GM21825 (cell line): ENCODE measurements around the gene GPAM.
A peak's percentile ranks its signal among the peaks of the same experiment; 100 is the strongest.
"Not testable (repeated sequence)": the region's sequence is repeated elsewhere in the genome, so short reads cannot be mapped to it uniquely, and the experiment has no call there.

Experiments used
- ATAC-seq: cut with Tn5 transposase; IDR thresholded peaks from one replicate; pipeline ENCODE4 v1.9.1; 2021; ENCODE audit warnings: mild to moderate bottlenecking, moderate library complexity; ENCODE audit not compliant: unreplicated experiment

The GPAM gene

GRCh38 chr10:112216151-112216550, 32.6 kb upstream of the GPAM start:
- ATAC-seq, result no peak

- peak; percentile 45 for ATAC-seq
Observed at GRCh38 chr10:112215342-112215774, 31.8 kb upstream of the GPAM start.

GRCh38 chr10:112214298-112214926, 30.8 kb upstream of the GPAM start:
- ATAC-seq, result no peak

- ATAC-seq, result no peak
Observed at GRCh38 chr10:112213836-112214235, 30.3 kb upstream of the GPAM start.

GRCh38 chr10:112213098-112213823, 29.7 kb upstream of the GPAM start:
- ATAC-seq, result no peak

GRCh38 chr10:112210666-112211065, 27.1 kb upstream of the GPAM start:
- no peak for ATAC-seq

- ATAC-seq, result no peak
Observed at GRCh38 chr10:112209684-112210131, 26.1 kb upstream of the GPAM start.

GRCh38 chr10:112208997-112209396, 25.4 kb upstream of the GPAM start:
- ATAC-seq, result no peak

GRCh38 chr10:112208292-112208691, 24.7 kb upstream of the GPAM start:
- no peak for ATAC-seq

- ATAC-seq, result peak; percentile 63
Observed at GRCh38 chr10:112203328-112204076, 19.9 kb upstream of the GPAM start.

GRCh38 chr10:112202561-112203241, 19.1 kb upstream of the GPAM start:
- peak; percentile 81 for ATAC-seq

- no peak for ATAC-seq
Observed at GRCh38 chr10:112202076-112202475, 18.5 kb upstream of the GPAM start.

GRCh38 chr10:112201334-112201733, 17.8 kb upstream of the GPAM start:
- no peak for ATAC-seq

GRCh38 chr10:112200259-112200658, 16.7 kb upstream of the GPAM start:
- not testable (repeated sequence) for ATAC-seq

- not testable (repeated sequence) for ATAC-seq
Observed at GRCh38 chr10:112197662-112198061, 14.1 kb upstream of the GPAM start.

- ATAC-seq, result no peak
Observed at GRCh38 chr10:112195224-112195623, 11.7 kb upstream of the GPAM start.

- ATAC-seq, result no peak
Observed at GRCh38 chr10:112191791-112192190, 8.2 kb upstream of the GPAM start.

- no peak for ATAC-seq
Observed at GRCh38 chr10:112191041-112191590, 7.6 kb upstream of the GPAM start.

- no peak for ATAC-seq
Observed at GRCh38 chr10:112189465-112189864, 5.9 kb upstream of the GPAM start.

GRCh38 chr10:112187527-112187926, 4.0 kb upstream of the GPAM start:
- ATAC-seq, result no peak

GRCh38 chr10:112185959-112186358, 2.4 kb upstream of the GPAM start:
- no peak for ATAC-seq
